Thyroid gland (tissue), 4 donors: ENCODE measurements around the gene DIPK2A. TPM values are rescaled to one million over a fixed set of nuclear protein-coding genes. Genes with fewer than 3 reads are reported as not detected.

Source experiments
- DNase-seq, 2 donors: peaks; one replicate each; pipeline ENCODE4 v3.0.0-alpha.2; 2019
- H3K27ac ChIP-seq, 3 donors: fragments of 200-600 bp; sonication (generic); 1 replicate in 2 of 3; 2 replicates in 1 of 3; pipeline ENCODE4 v1.5.1; 2016 to 2019; ENCODE audit warnings: mild to moderate bottlenecking in 1 of 3, moderate library complexity in 1 of 3
- H3K27me3 ChIP-seq: fragments of 200-600 bp; sonication (generic); one replicate; pipeline ENCODE4 v1.5.1; 2019
- H3K36me3 ChIP-seq, 2 donors: fragments of 200-600 bp; sonication (generic); one replicate each; pipeline ENCODE4 v1.5.1; 2016 to 2019
- H3K4me1 ChIP-seq, 2 donors: fragments of 200-600 bp; sonication (generic); one replicate each; pipeline ENCODE4 v1.5.1; 2017 to 2019
- H3K4me3 ChIP-seq, 3 donors: fragments of 200-600 bp; sonication (generic); replicated peaks in 1 of 3; 1 replicate in 2 of 3; 2 replicates in 1 of 3; pipeline ENCODE4 v1.5.1; 2016; ENCODE audit warnings: mild to moderate bottlenecking in 1 of 3
- H3K9me3 ChIP-seq: fragments of 200-600 bp; sonication (generic); one replicate; pipeline ENCODE4 v1.5.1; 2017
- POLR2A ChIP-seq, 2 donors: fragments of 450-650 bp; IDR thresholded peaks; one replicate each; pipeline ENCODE4 v1.6.1; 2017; ENCODE audit warnings: antibody characterized with exemption in 2 of 2, mild to moderate bottlenecking in 2 of 2, moderate library complexity in 1 of 2
- WGBS, 2 donors: methylation state at CpG; one replicate each; pipeline ENCODE4 v1.1.5; 2017; 5-methylcytosine and 5-hydroxymethylcytosine counted together
- intact Hi-C: fragments of 100-400 bp; cut with DNase I; formaldehyde crosslinking; loops from one replicate; pipeline ENCODE4 v1.15.1; 2023
- total RNA-seq, 4 donors: library from RNA; depleted of rRNA; stranded (reverse); fragments of >200 nt; gene quantifications; one replicate each; pipeline ENCODE4 v1.2.3, GENCODE V29; 2016
- TF ChIP-seq, protein P1 (sequence below), 6 experiments: fragments of 200-600 bp in 3 of 6; fragments of 450-650 bp in 3 of 6; sonication (generic) in 3 of 6; IDR thresholded peaks; one replicate each; pipeline ENCODE4 v1.5.1; 2016 to 2019; ENCODE audit warnings: antibody characterized with exemption in 6 of 6, mild to moderate bottlenecking in 2 of 6, inconsistent platforms in 1 of 6, moderate library complexity in 1 of 6

DIPK2A gene
- total RNA-seq, 4 donors from 2014 or later: 26.5 to 35.7 (median 28.9) TPM

DNA sequence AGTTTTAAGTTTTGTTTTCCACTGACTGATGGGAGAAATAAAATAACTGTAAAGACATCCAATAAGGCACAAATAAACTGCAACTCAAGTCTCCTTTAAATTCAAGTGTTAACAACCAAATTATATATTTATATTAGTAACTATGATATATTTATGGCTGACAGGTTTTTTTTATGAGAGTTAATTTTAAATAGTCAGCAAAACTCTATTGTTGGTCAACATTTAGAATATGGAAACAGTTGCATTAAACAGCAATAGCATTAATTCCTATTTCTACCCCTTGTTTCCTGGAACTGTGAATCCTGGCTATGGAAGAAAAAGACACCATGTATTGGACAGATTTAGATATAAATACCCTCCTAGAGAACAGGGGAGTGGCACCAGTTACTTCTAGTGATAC, 16.5 kb upstream of the DIPK2A start:
- Histone ChIP-seq H3K4me1 (no peaks in the 10 kb centered on the region), H3K27ac (no peak overlapping the region), H3K9me3 (no peaks in the 10 kb centered on the region), H3K27me3 (no peaks in the 10 kb centered on the region), H3K4me3 (no peak overlapping the region), H3K36me3 (no peaks in the 10 kb centered on the region)
- intact Hi-C loops: loop anchor here (10.0 kb wide), 1 partner anchor 180 kb away; no protein-coding TSS in a partner anchor
- DNase-seq: no peak
- no peak for TF ChIP-seq POLR2A (IDR thresholded peaks at IDR 0.05)
- TF ChIP-seq, protein P1, sequence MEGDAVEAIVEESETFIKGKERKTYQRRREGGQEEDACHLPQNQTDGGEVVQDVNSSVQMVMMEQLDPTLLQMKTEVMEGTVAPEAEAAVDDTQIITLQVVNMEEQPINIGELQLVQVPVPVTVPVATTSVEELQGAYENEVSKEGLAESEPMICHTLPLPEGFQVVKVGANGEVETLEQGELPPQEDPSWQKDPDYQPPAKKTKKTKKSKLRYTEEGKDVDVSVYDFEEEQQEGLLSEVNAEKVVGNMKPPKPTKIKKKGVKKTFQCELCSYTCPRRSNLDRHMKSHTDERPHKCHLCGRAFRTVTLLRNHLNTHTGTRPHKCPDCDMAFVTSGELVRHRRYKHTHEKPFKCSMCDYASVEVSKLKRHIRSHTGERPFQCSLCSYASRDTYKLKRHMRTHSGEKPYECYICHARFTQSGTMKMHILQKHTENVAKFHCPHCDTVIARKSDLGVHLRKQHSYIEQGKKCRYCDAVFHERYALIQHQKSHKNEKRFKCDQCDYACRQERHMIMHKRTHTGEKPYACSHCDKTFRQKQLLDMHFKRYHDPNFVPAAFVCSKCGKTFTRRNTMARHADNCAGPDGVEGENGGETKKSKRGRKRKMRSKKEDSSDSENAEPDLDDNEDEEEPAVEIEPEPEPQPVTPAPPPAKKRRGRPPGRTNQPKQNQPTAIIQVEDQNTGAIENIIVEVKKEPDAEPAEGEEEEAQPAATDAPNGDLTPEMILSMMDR (IDR thresholded peaks at IDR 0.05): no peak

DNA sequence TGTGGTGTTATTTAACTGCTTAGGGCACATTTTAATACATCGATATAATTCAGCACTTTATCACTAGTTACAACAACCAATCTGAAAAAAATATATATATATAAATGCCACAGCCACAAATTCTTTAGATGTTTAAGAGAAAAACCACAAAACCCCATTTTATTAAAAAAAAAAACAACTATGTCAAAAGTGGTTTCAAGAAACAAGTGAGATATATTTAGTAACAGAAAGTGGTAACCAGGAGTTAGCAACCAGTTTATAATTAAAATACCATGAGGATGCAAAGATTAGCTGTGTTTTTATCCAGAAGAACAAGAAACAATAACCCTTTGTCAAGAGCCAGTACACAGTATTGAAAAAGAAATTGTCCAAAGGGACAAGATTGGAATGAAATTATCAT, 14.8 kb upstream of the DIPK2A start:
- no peaks in the 10 kb centered on the region for H3K36me3 ChIP-seq
- H3K27me3 ChIP-seq: no peaks in the 10 kb centered on the region
- H3K4me1 ChIP-seq: no peaks in the 10 kb centered on the region
- H3K27ac ChIP-seq: no peak overlapping the region
- intact Hi-C loops: loop anchor here (10.0 kb wide), 1 partner anchor 182 kb away; no protein-coding TSS in a partner anchor
- WGBS, 2 donors: 79 to 94% methylated on average over 1 of the region's 1 CpG
- no peak for DNase-seq
- no peak overlapping the region for H3K4me3 ChIP-seq
- TF ChIP-seq, protein P1 (IDR thresholded peaks at IDR 0.05): no peak
- TF ChIP-seq POLR2A (IDR thresholded peaks at IDR 0.05): no peak
- no peaks in the 10 kb centered on the region for H3K9me3 ChIP-seq

DNA sequence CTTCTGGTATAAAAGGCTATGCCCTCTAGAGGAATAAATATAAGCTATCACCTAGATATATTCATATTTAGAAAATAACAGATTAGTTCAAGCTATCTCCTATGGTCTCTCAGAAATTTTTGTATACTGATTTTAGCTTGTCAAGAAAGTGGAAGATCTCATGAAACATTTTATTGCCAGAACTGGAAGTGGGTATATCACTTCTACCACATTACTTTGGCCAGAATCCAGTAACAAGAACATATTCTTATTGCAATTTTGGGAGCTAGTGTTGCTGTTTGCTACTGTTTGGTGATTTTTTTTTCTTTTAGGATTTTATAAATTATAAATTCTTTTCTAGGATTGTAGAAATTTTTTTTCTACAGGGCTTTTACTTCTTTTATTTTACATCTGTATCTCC, 14.2 kb upstream of the DIPK2A start:
- Histone ChIP-seq H3K4me3 (no peak overlapping the region), H3K27me3 (no peaks in the 10 kb centered on the region), H3K9me3 (no peaks in the 10 kb centered on the region), H3K4me1 (no peaks in the 10 kb centered on the region), H3K27ac (no peak overlapping the region), H3K36me3 (no peaks in the 10 kb centered on the region)
- intact Hi-C loops: loop anchor here (10.0 kb wide), 1 partner anchor 183 kb away; no protein-coding TSS in a partner anchor
- DNase-seq: no peak
- TF ChIP-seq, protein P1 (IDR thresholded peaks at IDR 0.05): no peak
- TF ChIP-seq POLR2A (IDR thresholded peaks at IDR 0.05): no peak

DNA sequence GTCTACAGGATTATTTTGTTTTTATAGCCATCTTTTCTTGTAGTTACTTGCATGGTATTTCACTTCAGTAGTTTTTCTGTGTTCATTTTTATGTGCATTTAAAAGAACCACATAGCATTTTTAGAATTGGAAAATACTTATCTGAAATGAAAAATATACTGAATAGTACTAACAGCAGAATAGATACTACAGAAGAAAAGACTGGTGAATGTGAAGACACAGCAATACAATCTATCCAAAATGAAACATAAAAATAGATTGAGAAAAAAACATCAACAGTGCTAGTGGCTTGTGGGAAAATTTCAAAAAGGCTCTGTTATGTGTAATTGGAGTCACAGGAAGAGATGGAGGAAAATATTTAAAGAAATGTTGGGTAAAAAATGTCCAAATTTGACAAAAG, 12.7 kb upstream of the DIPK2A start:
- Histone ChIP-seq H3K4me3 (no peak overlapping the region), H3K9me3 (no peaks in the 10 kb centered on the region), H3K27me3 (no peaks in the 10 kb centered on the region), H3K36me3 (no peaks in the 10 kb centered on the region), H3K4me1 (no peaks in the 10 kb centered on the region), H3K27ac (no peak overlapping the region)
- no peak for DNase-seq
- TF ChIP-seq, protein P1 (IDR thresholded peaks at IDR 0.05): no peak
- TF ChIP-seq POLR2A (IDR thresholded peaks at IDR 0.05): no peak
- intact Hi-C loops: loop anchor here (10.0 kb wide), 1 partner anchor 184 kb away; no protein-coding TSS in a partner anchor

DNA sequence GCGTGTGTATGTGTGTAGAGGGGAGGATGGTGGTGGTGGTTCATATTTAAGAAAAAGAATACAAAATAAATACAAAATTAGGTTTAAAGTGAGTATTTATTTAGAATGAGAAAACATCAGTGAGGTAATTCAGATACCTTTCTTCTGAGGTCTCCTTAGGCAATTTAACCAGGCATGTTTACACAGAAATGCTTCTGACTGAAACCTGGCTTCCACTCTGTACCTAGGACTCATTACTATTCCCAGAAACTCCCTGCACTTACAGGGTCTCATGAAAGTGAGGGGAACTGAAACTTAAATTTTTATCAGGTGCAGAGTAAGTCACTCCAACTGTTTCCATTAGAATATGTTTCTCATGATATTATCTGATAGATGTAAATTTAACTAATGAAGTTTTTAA, 10.3 kb upstream of the DIPK2A start:
- DNase-seq: no peak
- intact Hi-C loops: loop anchor here (5.0 kb wide), 1 partner anchor 244 kb away; no protein-coding TSS in a partner anchor
- WGBS, 2 donors: 95 to 96% methylated on average over 1 of the region's 1 CpG
- no peak overlapping the region for H3K4me3 ChIP-seq
- no peak for TF ChIP-seq POLR2A (IDR thresholded peaks at IDR 0.05)
- TF ChIP-seq, protein P1 (IDR thresholded peaks at IDR 0.05): no peak
- no peak overlapping the region for H3K27ac ChIP-seq
- H3K9me3 ChIP-seq: no peaks in the 10 kb centered on the region
- no peaks in the 10 kb centered on the region for H3K27me3 ChIP-seq
- H3K36me3 ChIP-seq: no peaks in the 10 kb centered on the region
- no peaks in the 10 kb centered on the region for H3K4me1 ChIP-seq
